Stimulated activated CD8-positive, alpha-beta memory T cell treated with anti-CD3 and anti-CD28 coated beads, Interleukin-15, amount 100 ng/mL, for 4 hours (primary cell): Measurements from ENCODE around the gene TBX1.
"Not testable (repeated sequence)": the region's sequence is repeated elsewhere in the genome, so short reads cannot be mapped to it uniquely, and the experiment has no call there.

Source experiments
- DNase-seq, 2 donors: peaks; one replicate each; pipeline ENCODE4 v3.0.0-alpha.2; 2020; ENCODE audit warnings: low read depth in 2 of 2

TBX1 gene

GRCh38 chr22:19763458-19764298 lies 3.1 kb downstream of the TBX1 start:
- no peak for DNase-seq

- DNase-seq, result no peak
These were observed 3.7 kb downstream of the TBX1 start for GRCh38 chr22:19764299-19764593.

- no peak for DNase-seq
These were observed 4.3 kb downstream of the TBX1 start for GRCh38 chr22:19764636-19765476.

GRCh38 chr22:19765477-19766239 lies 5.1 kb downstream of the TBX1 start:
- DNase-seq, result no peak

- DNase-seq, result no peak
These were observed 5.6 kb downstream of the TBX1 start for GRCh38 chr22:19766240-19766510.

- DNase-seq, result peak; percentile 10 to 19
These were observed 6.2 kb downstream of the TBX1 start for GRCh38 chr22:19766511-19767426.

GRCh38 chr22:19767427-19768341 lies 7.1 kb downstream of the TBX1 start:
- no peak for DNase-seq

- DNase-seq, result no peak
These were observed 8.8 kb downstream of the TBX1 start for GRCh38 chr22:19769393-19769715.

- DNase-seq, result no peak
These were observed 10.0 kb downstream of the TBX1 start for GRCh38 chr22:19770349-19771220.

- no peak for DNase-seq
These were observed 11.8 kb downstream of the TBX1 start for GRCh38 chr22:19772422-19772672.

GRCh38 chr22:19772673-19773469 lies 12.3 kb downstream of the TBX1 start:
- no peak for DNase-seq

GRCh38 chr22:19773470-19774040 lies 13.0 kb downstream of the TBX1 start:
- DNase-seq, result no peak

- no peak for DNase-seq
These were observed 14.1 kb downstream of the TBX1 start for GRCh38 chr22:19774628-19775027.

GRCh38 chr22:19775496-19776325 lies 15.1 kb downstream of the TBX1 start:
- DNase-seq, result no peak

- DNase-seq, result no peak
These were observed 16.0 kb downstream of the TBX1 start for GRCh38 chr22:19776433-19777031.

GRCh38 chr22:19777192-19777591 lies 16.6 kb downstream of the TBX1 start:
- not testable (repeated sequence) for DNase-seq

- DNase-seq, result no peak
These were observed 18.4 kb downstream of the TBX1 start for GRCh38 chr22:19779011-19779421.
